HG03342 (cell line): ENCODE data around the gene TMCC1.

ENCODE experiments used
- ATAC-seq: cut with Tn5 transposase; IDR thresholded peaks from one replicate; pipeline ENCODE4 v1.9.1; 2021; ENCODE audit warnings: mild to moderate bottlenecking, moderate library complexity; ENCODE audit not compliant: unreplicated experiment

The TMCC1 gene

DNA sequence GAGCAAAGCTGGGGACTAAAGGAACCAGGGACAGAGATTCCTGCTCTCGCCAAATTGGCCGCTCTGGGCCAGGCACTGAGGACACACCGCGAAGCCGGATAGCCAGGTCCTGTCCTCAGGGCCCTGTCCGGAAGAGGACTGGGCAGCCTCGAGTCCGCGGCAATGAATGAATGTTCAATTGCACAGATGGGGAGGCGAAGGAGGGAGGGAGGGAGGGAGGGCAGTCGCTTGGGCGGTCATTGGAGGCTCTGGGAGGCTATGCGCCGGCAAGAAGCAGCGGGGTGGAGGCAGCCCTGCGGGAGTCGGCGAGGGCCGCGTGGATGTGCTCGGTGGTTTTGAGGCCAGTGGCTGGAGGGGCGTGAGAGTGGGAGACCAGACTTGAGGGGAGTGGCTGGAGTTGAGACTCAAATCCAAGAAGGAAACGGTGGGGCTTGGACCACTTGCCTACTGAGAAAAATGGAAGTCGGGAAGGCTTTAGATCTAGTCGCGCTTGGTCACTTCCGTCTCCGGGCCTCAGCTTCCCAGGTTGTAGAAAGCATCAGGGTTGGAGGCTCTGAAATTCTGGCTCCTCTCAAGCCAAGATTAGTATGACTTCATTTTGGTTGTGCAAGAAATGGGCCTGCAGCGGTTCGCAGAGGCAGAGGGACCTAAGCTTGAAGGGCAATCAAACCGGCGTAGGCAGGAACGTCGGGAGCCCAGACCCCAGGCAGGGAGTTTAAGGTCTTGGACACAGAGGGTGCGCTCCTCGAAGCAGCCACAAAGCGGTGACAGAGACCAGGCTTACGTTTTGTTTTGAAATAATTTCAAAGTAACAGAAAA is 266.0 kb downstream of the TMCC1 start:
- peak; percentile 48 for ATAC-seq

DNA sequence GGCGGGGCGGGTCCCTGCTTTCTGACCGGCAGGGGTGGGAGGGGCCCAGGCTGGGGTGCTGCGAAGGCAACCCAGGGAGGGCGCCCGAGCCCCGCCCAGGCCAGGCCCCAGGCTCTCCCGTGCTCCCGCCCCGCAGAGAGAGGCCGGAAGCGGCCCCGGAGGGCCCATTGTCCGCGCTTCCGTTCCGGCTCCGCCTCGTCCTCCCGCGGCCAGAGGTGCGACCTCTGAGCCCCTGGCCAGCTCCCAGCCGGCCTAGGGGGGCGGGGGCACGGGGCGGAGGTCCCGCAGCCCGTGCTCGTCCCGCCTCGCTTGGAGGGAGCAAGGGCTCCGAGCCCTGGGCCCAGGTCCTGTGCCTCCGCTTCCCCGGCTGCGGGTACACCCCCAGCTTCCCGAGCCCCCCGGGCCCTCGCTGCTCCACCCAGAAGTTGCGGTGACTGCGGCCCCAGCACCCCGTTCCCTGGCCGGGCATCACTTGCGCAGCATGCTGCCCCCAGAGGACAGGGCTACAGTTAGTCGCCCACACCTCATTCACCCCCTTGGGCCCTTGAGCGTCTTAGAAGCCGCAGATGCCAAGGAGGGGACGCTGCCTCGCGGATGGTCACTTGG is 266.7 kb downstream of the TMCC1 start:
- ATAC-seq, result peak; percentile 95

DNA sequence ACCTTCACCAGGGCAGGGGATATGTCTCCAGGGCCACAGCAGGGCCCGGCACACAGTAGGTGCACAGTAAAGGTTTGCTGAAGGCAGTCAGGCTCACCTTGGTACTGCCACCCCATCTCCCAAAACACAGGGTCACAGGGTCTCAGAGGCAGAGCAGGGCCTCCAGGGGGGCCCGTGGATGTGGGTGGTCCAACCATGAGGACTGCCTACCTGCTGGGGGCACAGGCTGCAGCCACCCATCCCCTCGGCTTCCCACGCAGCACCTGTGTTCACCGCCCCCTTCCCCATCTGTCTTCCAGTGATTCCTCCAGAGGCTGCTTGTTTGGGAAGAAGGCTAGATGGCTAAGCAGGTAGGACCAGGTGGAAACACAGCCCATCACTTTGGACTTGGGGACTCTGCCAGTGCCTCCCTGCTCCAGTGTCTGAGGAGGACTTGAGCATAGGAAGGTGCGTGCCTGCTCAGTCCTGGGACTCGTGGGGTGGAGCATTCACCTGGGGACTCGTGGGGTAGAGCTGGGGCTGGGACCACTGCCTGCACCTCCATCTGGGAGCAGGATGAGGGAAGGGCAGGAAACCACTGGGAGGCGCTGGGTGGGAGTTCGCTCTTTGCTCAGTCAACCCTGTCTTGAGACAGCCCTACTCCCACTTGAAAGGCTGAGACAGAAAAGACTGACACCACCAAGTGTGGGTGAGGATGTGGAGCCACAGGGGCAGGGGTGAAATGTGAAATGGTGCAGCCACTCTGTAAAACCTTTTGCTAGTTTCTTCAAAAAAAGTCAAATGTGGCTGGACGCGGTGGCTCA is 268.2 kb downstream of the TMCC1 start:
- ATAC-seq, result no peak

DNA sequence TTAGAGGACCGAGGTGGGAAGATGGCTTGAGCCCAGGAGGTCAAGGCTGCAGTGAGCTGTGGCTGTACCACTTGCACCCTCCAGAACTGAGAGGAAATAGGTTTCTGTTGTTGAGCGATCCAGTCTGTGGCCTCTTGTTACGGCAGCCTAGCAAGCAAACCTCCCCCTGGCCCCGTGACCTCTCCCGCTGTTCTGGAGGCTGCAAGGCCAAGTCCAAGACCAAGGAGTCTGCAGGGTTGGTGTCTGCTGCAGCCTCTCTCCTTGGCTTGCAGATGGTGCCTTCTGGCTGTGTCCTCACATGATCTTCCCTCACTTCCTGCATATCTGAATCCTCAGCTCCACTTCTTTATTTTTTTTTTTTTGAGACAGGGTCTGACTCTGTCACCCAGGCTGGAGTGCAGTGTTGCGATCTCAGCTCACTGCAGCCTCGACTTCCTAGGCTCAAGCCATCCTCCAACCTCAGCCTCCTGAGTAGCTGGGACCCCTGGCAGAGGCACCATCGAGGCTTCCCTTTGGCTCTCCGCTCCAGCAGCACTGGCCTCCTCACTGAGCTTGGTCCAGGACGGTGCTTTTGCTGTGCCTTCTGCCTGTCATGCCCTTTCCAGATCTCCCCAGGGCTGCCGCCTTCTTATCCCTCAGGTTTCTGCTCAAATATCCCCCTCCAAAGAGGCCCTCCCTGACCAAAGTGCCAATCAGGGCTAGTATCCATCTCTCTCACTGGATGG is 269.0 kb downstream of the TMCC1 start:
- ATAC-seq, result no peak

DNA sequence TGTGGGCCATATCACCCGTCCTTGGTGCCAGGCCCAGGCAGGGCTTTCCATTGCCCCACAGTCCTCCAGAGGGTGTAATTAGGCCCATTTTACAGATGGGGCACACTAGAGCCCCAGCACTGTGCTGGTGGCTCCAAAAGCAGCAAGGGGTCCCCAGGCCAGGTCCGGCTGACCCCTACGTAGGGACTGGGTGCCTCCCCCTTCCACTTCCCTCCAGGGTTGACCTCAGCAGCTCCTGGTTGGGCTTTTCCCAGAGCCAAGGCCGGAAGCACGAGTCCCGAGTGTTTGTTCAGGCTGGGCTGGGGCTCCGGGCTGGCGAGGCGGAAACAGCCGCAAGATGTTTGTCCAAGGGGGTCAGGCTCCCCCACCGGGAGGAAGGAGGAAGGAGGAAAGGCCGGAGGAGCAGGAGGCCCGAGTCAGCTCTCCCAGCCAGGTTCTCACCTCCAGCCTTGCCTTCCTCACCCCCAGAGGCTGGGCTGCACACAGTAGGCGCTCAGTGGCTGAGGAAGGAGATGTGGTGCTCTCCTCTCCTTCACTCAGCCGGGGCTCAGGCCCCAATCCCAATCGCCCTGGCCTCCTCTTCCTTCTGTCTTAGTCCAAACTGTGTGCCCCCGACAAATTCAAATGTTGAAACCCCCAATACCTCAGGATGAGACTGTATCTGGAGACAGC is 269.9 kb downstream of the TMCC1 start:
- no peak for ATAC-seq

DNA sequence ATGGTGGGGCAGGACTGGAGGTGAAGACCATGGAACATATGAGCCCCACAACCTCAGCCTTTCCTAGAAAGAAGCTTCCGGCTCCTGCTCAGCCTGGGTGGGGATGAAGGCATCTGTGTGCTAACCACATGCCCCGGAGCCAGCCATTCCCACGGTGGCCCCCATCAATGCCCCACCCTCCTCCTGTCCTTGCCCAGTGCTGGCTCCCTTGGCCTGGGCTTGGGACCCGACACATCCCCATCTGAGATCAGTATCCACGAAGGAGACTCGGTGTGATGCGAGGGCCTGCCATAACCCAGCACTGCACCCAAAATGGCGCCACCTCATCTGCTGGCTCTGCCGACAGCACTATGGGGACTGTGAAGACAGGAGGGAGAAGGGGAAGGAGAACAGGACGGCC is 270.6 kb downstream of the TMCC1 start:
- ATAC-seq, result no peak

DNA sequence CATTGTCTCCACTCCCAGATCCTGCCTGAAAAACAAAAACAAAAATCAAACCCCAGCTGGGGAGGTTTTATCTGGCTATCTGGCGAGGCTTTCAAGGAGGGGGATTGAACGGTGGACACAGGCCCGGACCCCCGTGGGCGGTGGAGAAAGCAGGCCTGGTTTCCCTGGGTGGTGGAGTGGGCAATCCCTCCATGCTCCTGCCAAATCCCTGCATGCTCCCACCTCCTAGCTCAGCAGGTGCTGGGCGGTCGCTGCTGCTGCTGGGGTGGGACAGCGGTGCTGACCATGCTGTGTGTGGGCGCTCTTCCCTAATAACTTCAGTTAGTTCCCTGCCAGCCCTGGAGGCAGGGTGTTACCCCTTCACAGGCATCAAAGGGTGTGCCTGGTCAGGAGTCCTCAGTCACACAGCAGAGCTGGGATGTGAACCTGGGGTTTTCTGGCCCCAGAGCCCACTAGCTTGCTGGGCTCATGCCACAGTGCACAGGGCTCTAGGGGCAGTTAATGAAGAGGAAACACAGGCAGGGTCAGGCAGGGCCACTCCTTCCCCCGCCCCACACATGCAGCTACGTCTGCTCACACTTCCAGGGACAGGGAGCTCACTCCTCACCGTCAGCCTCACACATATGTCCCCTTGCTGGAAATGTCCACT is 271.2 kb downstream of the TMCC1 start:
- no peak for ATAC-seq

DNA sequence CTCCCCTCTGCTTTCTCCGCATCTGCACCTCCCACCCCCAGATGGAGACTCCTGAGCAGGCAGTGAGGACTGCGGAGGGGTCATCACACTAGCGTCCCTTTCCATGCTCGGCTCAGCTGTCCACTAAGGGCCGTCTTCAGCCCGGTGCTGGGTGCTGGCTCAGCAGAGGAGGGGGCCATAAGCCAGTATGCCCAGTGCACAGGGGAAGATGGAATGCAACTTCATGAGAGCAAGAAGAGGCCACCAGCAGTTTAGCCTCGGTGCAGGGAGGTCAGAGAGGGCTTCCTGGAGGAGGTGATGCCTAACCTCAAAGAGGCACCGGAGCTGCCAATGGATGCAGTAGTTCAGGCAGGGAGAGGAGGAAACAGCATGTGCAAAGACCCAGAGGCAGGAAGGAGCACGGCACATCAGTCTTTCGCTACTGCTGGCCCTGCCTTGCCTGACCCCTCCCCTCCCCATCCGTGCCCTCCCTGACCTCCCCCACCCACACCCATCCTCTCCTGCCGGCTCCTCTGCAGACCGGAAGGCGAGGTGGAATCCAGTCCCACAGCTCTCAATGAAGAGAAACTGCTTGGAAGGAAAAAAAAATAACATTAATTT is 271.8 kb downstream of the TMCC1 start:
- no peak for ATAC-seq

DNA sequence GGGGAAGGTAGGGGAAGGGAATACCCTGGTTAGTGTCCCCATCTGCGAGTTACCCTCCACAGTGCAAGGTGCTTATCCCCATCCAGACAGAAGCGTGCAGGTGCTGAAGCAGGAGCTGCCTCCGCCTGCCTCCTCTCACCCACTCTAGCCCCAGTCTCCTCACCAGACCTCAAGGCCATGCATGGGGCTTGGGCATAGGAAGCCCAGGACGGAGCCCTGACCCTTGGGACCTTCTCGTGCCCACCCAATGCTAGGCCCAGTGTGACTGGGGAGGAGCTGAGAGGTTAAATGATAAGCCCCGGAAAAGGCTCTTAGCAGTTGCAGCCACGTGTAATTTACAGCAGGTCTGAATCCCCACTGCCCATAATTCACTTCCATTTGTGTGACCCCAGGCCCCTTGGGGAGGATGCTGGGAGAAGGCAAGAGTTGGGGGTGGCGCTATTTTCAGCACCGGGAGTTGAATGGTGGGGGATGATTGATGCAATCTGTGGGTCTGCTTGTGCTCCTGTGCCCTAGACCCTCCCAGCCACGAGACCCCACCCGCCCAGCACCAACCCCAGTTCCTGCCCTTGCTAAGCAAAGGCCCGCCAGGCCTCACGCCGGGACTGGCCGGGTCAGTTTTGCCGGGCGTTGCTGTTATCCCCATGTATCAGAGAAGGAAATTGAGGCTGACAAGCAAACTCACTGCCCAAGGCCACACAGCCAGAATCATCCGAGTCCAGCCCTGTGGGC is 272.5 kb downstream of the TMCC1 start:
- no peak for ATAC-seq

DNA sequence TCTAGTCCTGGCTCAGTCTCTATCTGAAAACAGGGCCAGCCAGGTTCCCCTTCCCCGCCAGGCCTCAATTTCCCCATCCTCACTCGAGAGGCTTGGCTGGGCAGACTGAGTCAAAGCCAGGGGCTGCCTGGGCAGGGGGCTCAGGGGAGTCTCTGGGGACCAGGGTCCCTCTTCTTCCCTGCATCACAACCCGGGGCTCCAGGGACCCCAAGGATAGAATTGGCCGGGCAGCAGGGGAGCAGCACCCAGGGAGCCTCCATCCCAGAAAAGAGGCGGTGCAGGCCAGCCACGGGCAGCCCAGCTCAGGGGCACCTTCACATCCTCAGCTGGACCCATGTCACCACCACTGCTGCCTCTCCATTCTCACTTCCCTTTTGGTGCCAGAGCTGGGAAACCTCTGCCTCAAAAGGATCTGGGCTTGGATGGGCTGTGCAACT is 273.8 kb downstream of the TMCC1 start:
- ATAC-seq, result no peak

DNA sequence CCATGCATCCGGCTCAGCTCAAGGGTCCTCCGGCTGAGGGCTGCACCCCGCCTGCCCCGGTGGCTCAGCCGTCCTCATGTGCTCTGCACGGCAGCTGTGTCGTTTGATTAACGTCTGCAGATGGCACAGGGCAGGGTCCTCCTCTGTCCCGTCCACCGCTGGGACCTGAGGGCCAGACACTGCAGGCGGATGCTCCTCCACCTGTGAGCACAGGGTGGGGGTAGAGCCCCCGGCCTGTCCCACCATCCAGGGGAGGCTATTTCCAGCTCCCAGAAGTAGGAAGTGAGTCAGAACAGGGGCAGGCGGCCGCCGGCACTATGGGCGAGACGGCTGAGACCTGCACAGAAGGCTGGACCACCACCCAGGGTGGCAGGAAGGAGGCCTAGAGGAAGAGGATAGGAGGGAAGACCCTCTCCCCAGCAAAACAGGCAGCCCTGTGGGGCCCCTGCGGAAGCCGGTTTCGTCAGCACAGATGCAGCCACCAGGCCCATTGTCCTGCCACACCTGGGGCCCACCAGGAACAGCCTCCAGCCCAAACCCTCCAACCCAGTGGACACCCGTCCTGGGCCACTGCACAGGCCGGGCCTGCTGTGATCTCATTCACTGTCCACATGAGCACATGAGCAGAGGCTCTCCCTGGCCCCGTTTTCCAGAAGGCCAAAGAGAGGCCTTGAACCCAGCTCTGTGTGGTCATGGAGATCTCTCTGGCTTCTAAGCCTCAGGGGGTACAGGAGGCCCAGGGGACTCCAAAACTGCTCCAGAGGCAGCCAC is 274.4 kb downstream of the TMCC1 start:
- ATAC-seq, result no peak

DNA sequence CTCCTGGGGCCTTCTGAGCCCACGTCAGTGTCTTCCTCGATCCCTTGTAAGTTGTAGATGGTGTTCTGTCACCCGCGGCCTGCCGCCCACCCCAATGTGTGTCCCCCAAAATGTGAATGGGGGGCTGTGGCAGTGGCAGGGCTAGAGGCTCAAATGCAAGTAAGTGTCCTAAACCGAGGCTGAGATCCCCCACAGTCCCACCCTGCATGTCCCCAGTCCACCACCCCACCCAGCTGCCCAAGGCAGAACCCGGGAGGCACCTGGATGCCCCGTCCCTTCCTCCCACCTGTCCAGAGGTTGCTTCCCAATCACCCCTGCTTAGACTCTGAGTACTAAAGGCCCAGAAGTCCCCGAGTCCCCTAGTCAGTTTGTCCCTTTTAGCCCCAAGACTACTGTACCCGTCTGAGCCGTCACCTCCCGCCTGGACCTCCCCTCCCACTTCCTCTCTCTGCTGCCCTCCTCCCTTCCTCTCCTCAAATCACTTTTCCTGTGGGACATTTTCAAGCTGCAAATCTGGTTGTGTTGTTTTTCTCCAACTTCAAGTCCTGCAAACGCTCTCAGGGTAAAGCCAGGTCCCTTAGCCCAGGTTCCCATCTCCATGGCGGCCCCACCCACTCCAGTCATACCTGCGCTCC is 275.2 kb downstream of the TMCC1 start:
- ATAC-seq, result no peak

DNA sequence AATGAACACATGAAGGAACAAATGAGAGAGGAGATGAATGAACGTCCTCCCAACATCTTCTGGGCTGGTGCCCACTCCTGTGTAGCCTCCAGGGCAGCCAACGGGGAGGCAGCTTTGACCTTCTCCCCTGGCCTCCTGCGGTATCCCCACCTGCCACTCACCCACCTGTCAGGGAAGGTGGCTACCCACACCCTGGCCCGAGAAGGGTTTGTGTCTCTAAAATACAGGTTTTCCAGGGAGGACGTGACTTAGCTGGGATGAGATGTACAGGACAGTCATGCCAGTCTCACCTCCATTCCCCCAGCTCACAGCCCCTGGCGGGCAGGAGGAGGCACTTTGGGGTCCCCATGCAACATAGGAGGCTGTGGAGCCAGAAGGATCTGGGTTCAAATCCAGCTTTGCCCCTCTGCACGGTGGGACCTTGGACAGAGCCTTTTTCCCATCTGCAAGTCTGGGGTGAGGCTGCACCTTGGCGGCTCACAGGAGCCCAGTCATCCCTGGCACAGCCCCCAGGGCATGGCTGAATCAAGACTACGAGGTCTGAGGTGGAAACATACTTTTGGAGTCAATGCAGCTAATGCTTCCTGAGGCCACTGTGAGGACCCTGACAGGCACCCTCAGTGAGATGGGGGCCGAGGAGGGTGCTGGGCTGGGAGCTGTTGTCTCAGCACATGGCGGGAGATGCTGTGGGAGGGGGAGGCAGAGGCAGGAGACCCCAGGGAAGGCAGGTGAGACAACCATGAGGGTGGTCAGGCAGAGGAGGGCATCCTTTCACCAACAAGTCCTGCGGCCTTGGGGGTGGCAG is 275.9 kb downstream of the TMCC1 start:
- ATAC-seq, result no peak

DNA sequence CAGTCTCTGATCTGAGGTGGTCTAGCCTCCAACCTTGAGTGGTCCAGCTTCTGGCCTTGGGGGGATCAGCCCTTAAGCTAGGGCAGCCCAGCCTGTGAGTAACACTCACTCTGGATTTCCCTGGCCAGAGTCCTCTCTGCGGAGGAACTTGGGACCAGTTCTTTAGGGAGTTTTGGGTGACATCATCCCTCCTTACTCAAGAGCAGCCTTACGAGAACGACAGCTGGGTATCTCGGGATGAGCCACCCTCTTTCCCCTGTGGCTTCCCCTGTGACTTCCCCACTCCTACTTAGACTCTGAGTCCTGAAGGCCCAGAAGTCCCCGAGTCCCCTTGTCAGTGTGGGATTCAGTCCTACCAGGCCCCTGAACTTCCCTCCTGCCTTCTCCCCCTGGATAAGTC is 276.8 kb downstream of the TMCC1 start:
- no peak for ATAC-seq

DNA sequence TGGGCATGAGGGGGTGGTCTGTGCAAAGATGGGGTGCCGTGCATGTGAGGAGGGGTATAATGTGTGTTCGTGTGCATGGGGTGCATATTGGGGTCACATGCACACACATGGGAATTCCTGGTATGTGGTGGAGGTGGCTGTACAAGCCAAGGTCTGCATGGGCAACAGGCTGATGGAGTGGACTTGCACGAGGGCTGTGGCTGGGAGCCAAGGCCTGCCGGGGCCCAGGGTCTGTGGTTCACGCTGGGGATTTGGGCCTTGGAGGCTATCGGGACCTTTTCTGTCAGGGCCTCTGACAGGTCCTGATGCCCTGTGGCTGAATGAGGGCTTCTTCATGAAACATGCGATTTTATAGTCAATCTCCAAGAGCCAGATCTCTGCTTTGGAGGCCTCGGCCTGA is 277.2 kb downstream of the TMCC1 start:
- no peak for ATAC-seq

DNA sequence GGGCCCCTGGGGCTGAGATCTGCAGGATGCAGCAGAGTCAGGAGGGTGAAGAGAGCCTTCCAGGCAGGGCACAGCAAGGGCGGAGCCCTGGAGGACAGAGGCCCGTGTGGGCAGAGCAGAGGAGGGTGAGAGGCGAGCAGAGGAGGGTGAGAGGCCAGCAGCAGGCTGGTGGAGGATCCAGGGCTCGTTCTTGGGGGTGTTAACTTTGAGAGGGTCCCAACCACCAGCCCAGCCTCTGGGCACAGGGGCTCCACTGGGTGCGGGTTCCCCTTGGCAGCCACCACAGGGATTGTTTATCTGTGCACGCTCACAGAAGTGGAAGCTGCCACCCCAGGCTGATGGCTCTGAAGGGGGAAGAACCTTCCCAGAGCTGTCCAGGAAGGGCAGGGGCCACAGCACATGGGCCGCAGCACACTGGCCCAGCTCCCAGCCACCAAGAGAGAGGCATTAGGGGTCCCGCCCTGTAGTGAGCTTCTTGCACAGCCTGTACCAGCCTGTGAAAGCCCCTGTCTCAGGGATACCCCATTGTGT is 277.7 kb downstream of the TMCC1 start:
- ATAC-seq, result no peak

DNA sequence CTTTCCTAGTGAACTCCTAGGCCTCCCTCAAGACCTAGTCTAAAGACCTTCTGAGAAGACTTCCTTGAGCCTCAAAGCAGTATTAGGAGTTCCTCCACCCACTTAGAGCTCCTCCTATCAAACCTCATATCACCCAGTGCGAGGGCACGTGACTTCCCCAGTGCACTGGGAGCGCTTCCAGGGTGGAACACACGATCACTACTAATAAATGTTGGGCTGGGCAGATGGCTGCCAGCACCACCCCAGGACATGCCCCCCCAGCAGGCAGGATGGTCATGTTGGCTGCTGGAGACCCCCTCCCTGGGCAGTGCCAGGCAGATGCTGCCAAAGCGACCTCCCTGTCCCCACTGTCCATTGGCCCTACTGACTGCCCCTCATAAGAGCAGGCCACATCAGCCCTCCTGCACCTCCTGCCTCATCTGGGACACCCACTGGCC is 278.6 kb downstream of the TMCC1 start:
- no peak for ATAC-seq
